ENCODE measurements around the gene GPN3. TPM values are rescaled to one million over a fixed set of nuclear protein-coding genes. Genes with fewer than 3 reads are reported as not detected.

The GPN3 gene
- total and polyA plus RNA-seq, 2 of the 13 experiments (the other 11 are each of a cell fraction or from before 2014, with no cell fraction given), result 28.7 to 29.5 TPM

- TF ChIP-seq AKNA (CRISPR knock-in tag; IDR thresholded peaks at IDR 0.05; ENCODE audit: borderline replicate concordance) (no peak), GLI4 (CRISPR knock-in tag; IDR thresholded peaks at IDR 0.05; ENCODE audit: borderline replicate concordance) (peak; percentile 80; the same call in 1 of the 2 replicates), ARID5B (CRISPR knock-in tag; IDR thresholded peaks at IDR 0.05) (peak; percentile 11; the same call in 1 of the 2 replicates), ZBTB2 (CRISPR knock-in tag; IDR thresholded peaks at IDR 0.05; ENCODE audit: low read depth) (peak; percentile 51; the same call in 1 of the 2 replicates), ZNF670 (CRISPR knock-in tag; IDR thresholded peaks at IDR 0.05; ENCODE audit: borderline replicate concordance) (peak; percentile 73; the same call in 1 of the 2 replicates), KDM4B (CRISPR knock-in tag; IDR thresholded peaks at IDR 0.05) (peak; percentile 43; the same call in 1 of the 2 replicates), MTERF4 (CRISPR knock-in tag; IDR thresholded peaks at IDR 0.05) (peak; percentile 78; the same call in 1 of the 2 replicates), ZNF3 (CRISPR knock-in tag; IDR thresholded peaks at IDR 0.05) (no peak), MYPOP (CRISPR knock-in tag; IDR thresholded peaks at IDR 0.05) (peak; percentile 85; the same call in 1 of the 2 replicates), ZNF557 (CRISPR knock-in tag; IDR thresholded peaks at IDR 0.05) (peak; percentile 16; the same call in 1 of the 2 replicates), TBX3 (IDR thresholded peaks at IDR 0.05; ENCODE audit: borderline replicate concordance) (peak; percentile 60), ZNF576 (CRISPR knock-in tag; IDR thresholded peaks at IDR 0.05) (no peak)
Measured at GRCh38 chr12:110468214-110469048, at the start of gene GPN3, which contains the start of gene FAM216A (continued).

Measured in HepG2 (cell line).